Progenitor cell of endocrine pancreas (in vitro differentiated cells): ENCODE results near the gene LRSAM1. TPM values are rescaled to one million over a fixed set of nuclear protein-coding genes. Genes with fewer than 3 reads are reported as not detected.

ENCODE experiments used
- DNase-seq: peaks from one replicate; pipeline ENCODE4 v3.0.0; 2021; ENCODE audit warnings: low spot score; ENCODE audit not compliant: unreplicated experiment
- H3K27ac Mint-ChIP-seq: 2 replicates; pipeline ENCODE4 v1.8.0; 2021; ENCODE audit warnings: mild to moderate bottlenecking, moderate library complexity, mixed read lengths
- H3K27me3 Mint-ChIP-seq: 2 replicates; pipeline ENCODE4 v1.8.0; 2021; ENCODE audit warnings: mixed read lengths
- H3K36me3 Mint-ChIP-seq: 2 replicates; pipeline ENCODE4 v1.8.0; 2022; ENCODE audit warnings: mixed read lengths; ENCODE audit not compliant: insufficient read depth
- H3K4me1 Mint-ChIP-seq: 2 replicates; pipeline ENCODE4 v1.8.0; 2021; ENCODE audit warnings: low read depth, mixed read lengths
- H3K4me3 Mint-ChIP-seq: 2 replicates; pipeline ENCODE4 v1.8.0; 2021; ENCODE audit warnings: low read depth, mild to moderate bottlenecking, moderate library complexity, mixed read lengths
- H3K9me3 Mint-ChIP-seq: 2 replicates; pipeline ENCODE4 v1.8.0; 2021; ENCODE audit warnings: low read depth, mixed read lengths
- long read RNA-seq: library from polyadenylated mRNA; unstranded; transcript quantifications from one replicate; pipeline ENCODE4 v2.0.0, GENCODE V29; 2020
- total RNA-seq: library from RNA; stranded (reverse); gene quantifications from 2 replicates; pipeline ENCODE4 v1.2.1, GENCODE V29; 2021
- TF ChIP-seq, protein P1 (sequence below): fragments of 200-600 bp; sonication (generic); IDR thresholded peaks from one replicate; pipeline ENCODE4 v1.5.0; 2021; ENCODE audit warnings: antibody characterized with exemption, mild to moderate bottlenecking; ENCODE audit not compliant: unreplicated experiment

The LRSAM1 gene
- total RNA-seq: 28.5 TPM in 2 replicates
- long read RNA-seq, partial matches to known transcripts: 17 of 23 reads
- long read RNA-seq, other reads (novel, unspliced or antisense): 6 of 23 reads

DNA sequence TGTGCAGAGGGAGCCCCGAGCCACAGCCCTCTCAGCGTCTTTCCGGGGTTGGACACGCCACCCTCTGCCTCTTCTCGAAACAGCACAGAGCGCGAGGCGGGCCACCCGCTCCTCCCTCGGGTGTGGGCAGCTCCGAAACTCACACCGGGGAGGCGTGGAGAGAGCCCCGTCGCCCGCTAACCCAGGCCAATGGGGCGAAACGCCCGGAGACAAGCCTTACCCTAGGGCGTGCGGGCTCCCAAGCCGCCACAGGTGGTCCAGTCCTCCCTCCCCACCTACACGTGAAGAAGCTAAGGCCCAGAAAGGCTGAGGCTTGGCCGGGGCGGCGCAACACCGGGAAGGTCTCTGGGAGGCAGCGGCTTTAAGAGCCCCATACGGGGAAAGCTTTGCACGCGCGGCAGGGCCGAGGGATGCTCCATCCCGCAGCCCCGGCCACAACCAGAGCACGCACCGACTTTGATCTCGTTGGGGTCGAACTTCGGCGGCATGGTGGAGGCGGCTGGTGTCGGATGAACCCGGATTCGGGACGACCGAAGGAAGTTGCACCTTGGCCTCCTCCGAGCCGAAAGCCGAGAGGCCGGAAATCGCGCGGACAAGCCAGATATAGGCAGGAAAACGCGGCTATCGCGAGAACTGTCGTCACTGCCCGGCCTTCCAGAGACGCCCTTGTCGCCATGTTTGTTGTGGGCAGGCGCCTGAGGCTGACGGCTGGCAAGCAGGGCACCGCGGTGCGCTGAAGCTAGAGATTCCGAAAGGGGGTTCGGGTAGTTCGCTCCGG is at the start of gene LRSAM1, which contains the start of gene RPL12:
Gene LRSAM1 (plus strand): TSS at position 681 of the 778 bp plus-strand sequence. CDS start 3,018 bp downstream, outside the sequence.
Gene RPL12 (minus strand): TSS at position 577 of the 778 bp plus-strand sequence. CDS start 89 bp downstream, at position 488.
- H3K36me3 Mint-ChIP-seq: peaks cover 30% of the 10 kb centered on the region
- H3K4me1 Mint-ChIP-seq: peaks cover 23% of the 10 kb centered on the region
- peak; percentile 98 for DNase-seq
- TF ChIP-seq, protein P1, sequence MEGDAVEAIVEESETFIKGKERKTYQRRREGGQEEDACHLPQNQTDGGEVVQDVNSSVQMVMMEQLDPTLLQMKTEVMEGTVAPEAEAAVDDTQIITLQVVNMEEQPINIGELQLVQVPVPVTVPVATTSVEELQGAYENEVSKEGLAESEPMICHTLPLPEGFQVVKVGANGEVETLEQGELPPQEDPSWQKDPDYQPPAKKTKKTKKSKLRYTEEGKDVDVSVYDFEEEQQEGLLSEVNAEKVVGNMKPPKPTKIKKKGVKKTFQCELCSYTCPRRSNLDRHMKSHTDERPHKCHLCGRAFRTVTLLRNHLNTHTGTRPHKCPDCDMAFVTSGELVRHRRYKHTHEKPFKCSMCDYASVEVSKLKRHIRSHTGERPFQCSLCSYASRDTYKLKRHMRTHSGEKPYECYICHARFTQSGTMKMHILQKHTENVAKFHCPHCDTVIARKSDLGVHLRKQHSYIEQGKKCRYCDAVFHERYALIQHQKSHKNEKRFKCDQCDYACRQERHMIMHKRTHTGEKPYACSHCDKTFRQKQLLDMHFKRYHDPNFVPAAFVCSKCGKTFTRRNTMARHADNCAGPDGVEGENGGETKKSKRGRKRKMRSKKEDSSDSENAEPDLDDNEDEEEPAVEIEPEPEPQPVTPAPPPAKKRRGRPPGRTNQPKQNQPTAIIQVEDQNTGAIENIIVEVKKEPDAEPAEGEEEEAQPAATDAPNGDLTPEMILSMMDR: no peak
- H3K27me3 Mint-ChIP-seq: no peaks in the 10 kb centered on the region
- H3K4me3 Mint-ChIP-seq: peak within 1 kb of the TSS; percentile 95
- no peaks in the 10 kb centered on the region for H3K9me3 Mint-ChIP-seq
- peak within 1 kb of the TSS; percentile 99 for H3K27ac Mint-ChIP-seq

DNA sequence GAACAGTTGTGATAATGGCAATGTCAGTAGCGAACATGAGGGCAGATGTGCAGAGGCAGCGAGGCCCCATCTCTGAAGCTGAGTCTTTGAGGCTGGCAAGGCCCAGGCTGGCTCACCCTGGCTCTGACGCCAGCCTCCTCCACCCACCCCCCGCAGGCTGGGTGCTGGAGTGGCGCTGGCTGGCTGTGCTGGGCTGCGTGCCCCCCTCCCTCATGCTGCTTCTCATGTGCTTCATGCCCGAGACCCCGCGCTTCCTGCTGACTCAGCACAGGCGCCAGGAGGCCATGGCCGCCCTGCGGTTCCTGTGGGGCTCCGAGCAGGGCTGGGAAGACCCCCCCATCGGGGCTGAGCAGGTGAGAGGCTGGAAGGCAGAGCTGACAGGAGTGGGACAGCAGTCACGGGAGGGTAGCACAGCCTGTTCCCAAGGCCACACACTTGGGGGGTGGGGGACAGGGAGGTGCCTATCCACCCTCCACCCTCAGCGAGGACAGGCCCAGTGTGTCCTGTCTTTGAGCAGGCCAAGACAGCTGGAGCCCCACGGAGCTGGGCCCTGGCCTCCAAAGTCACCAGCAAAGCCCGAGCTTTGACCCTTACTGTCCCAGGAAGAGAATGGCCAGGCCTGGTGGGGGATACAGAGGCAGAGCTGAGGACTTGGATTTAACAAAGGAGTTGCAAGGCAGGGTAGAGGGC is 48.8 kb upstream of the LRSAM1 start:
- no peaks in the 10 kb centered on the region for H3K27me3 Mint-ChIP-seq
- no peak overlapping the region for H3K4me3 Mint-ChIP-seq
- H3K27ac Mint-ChIP-seq: no peak overlapping the region
- TF ChIP-seq, protein P1: no peak
- no peaks in the 10 kb centered on the region for H3K9me3 Mint-ChIP-seq
- peaks cover 8% of the 10 kb centered on the region for H3K36me3 Mint-ChIP-seq
- peaks cover 10% of the 10 kb centered on the region for H3K4me1 Mint-ChIP-seq
- DNase-seq: no peak

DNA sequence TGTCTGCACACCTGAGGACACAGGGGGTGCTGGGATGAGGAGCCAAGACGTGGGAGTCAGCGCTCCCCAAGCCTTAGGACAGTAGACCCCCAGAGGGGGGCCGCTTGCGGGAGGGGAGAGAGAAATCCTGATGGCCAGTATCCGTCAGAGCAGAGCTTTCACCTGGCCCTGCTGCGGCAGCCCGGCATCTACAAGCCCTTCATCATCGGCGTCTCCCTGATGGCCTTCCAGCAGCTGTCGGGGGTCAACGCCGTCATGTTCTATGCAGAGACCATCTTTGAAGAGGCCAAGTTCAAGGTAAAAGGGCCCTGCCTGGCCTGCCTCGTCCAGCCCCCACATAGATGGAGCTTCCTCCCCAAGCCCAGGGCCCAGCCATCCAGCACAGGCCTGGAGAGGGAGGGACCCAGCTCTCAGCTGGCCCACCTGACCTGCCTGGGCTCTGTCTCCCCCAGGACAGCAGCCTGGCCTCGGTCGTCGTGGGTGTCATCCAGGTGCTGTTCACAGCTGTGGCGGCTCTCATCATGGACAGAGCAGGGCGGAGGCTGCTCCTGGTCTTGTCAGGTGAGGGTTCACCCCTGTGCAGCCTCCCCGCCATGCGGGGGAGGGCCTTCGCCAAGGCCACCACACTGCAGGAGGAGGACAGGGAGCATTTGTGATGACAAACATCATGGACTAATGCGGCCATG is 47.7 kb upstream of the LRSAM1 start:
- TF ChIP-seq, protein P1: no peak
- H3K9me3 Mint-ChIP-seq: no peaks in the 10 kb centered on the region
- no peak overlapping the region for H3K4me3 Mint-ChIP-seq
- H3K4me1 Mint-ChIP-seq: peaks cover 7% of the 10 kb centered on the region
- H3K27ac Mint-ChIP-seq: no peak overlapping the region
- no peaks in the 10 kb centered on the region for H3K27me3 Mint-ChIP-seq
- H3K36me3 Mint-ChIP-seq: peaks cover 10% of the 10 kb centered on the region
- DNase-seq: no peak

DNA sequence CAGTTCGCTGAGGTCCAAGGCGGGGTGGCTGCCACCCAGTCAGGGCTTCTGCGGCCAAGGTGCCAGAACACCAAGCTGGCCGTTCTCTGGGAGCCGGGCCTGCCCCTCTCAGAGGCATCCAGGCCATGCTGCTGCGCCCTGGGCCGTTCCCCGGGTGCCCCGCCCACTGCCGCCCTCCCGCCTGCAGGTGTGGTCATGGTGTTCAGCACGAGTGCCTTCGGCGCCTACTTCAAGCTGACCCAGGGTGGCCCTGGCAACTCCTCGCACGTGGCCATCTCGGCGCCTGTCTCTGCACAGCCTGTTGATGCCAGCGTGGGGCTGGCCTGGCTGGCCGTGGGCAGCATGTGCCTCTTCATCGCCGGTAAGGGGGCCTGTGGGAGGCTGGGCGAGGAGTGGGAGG is 46.7 kb upstream of the LRSAM1 start:
- TF ChIP-seq, protein P1: no peak
- Mint-ChIP-seq H3K36me3 (peaks cover 10% of the 10 kb centered on the region), H3K27me3 (no peaks in the 10 kb centered on the region), H3K4me1 (peaks cover 7% of the 10 kb centered on the region), H3K27ac (no peak overlapping the region), H3K9me3 (no peaks in the 10 kb centered on the region), H3K4me3 (no peak overlapping the region)
- no peak for DNase-seq
